ENCODE data around the gene ZPBP.
"Not testable (repeated sequence)": the region's sequence is repeated elsewhere in the genome, so short reads cannot be mapped to it uniquely, and the experiment has no call there.

The ZPBP gene

GRCh38 chr7:50069613-50070012, 23.4 kb downstream of the ZPBP start:
- Mint-ChIP-seq H3K9me3 (peaks cover 20 to 24% of the 10 kb centered on the region in 2 donors), H3K27me3 (no peaks in the 10 kb centered on the region), H3K4me1 (peaks cover 22% of the 10 kb centered on the region), H3K27ac (peak overlapping the region; percentile 0 to 67), H3K4me3 (peak overlapping the region; percentile 78)
- peak; percentile 93 for ATAC-seq
- peak; percentile 12 to 51 for DNase-seq

GRCh38 chr7:50068850-50069551, 24.0 kb downstream of the ZPBP start:
- Mint-ChIP-seq H3K27ac (peak overlapping the region; percentile 67 to 95), H3K9me3 (peaks cover 14 to 22% of the 10 kb centered on the region in 2 donors), H3K27me3 (no peaks in the 10 kb centered on the region), H3K4me3 (peak overlapping the region; percentile 78), H3K4me1 (peaks cover 22% of the 10 kb centered on the region)
- ATAC-seq = peak; percentile 74
- DNase-seq = peak; percentile 30

- H3K27ac Mint-ChIP-seq = no peak overlapping the region
- H3K4me1 Mint-ChIP-seq = peaks cover 22% of the 10 kb centered on the region
- DNase-seq (peak; percentile 13 to 19), ATAC-seq (peak; percentile 58)
- peaks cover 7 to 20% of the 10 kb centered on the region in 2 donors for H3K9me3 Mint-ChIP-seq
- no peaks in the 10 kb centered on the region for H3K27me3 Mint-ChIP-seq
- H3K4me3 Mint-ChIP-seq = no peak overlapping the region
Observed at GRCh38 chr7:50068026-50068425, 25.0 kb downstream of the ZPBP start.

GRCh38 chr7:50062951-50063350, 30.1 kb downstream of the ZPBP start:
- ATAC-seq (no peak), DNase-seq (no peak)
- peaks cover 7 to 17% of the 10 kb centered on the region in 2 donors for H3K9me3 Mint-ChIP-seq
- no peaks in the 10 kb centered on the region for H3K4me1 Mint-ChIP-seq
- H3K27me3 Mint-ChIP-seq = no peaks in the 10 kb centered on the region
- H3K4me3 Mint-ChIP-seq = no peak overlapping the region
- no peak overlapping the region for H3K27ac Mint-ChIP-seq

GRCh38 chr7:50056131-50056530, 36.9 kb downstream of the ZPBP start:
- H3K9me3 Mint-ChIP-seq = no peaks in the 10 kb centered on the region
- H3K27me3 Mint-ChIP-seq = peaks cover 6% of the 10 kb centered on the region
- H3K4me3 Mint-ChIP-seq = no peak overlapping the region
- DNase-seq (no peak), ATAC-seq (no peak)
- H3K27ac Mint-ChIP-seq = no peak overlapping the region
- no peaks in the 10 kb centered on the region for H3K4me1 Mint-ChIP-seq

- Mint-ChIP-seq H3K4me1 (no peaks in the 10 kb centered on the region), H3K4me3 (no peak overlapping the region), H3K27me3 (peaks cover 21% of the 10 kb centered on the region), H3K27ac (no peak overlapping the region), H3K9me3 (peaks cover 20% of the 10 kb centered on the region in 2 donors)
- no peak for DNase-seq
- no peak for ATAC-seq
Observed at GRCh38 chr7:50047716-50048115, 45.3 kb downstream of the ZPBP start.

GRCh38 chr7:50041165-50041564, 51.9 kb downstream of the ZPBP start:
- not testable (repeated sequence) for DNase-seq, H3K4me1 Mint-ChIP-seq, ATAC-seq, H3K27ac Mint-ChIP-seq, H3K4me3 Mint-ChIP-seq
- H3K27me3 Mint-ChIP-seq = peaks cover 34% of the 10 kb centered on the region
- peaks cover 12 to 14% of the 10 kb centered on the region in 2 donors for H3K9me3 Mint-ChIP-seq

- Mint-ChIP-seq H3K4me3 (no peak overlapping the region), H3K27me3 (peaks cover 34% of the 10 kb centered on the region), H3K27ac (no peak overlapping the region), H3K4me1 (no peaks in the 10 kb centered on the region), H3K9me3 (no peaks in the 10 kb centered on the region)
- DNase-seq (no peak), ATAC-seq (no peak)
Observed at GRCh38 chr7:50037086-50037485, 56.0 kb downstream of the ZPBP start.

GRCh38 chr7:50022991-50023390, 70.1 kb downstream of the ZPBP start:
- Mint-ChIP-seq H3K9me3 (no peaks in the 10 kb centered on the region), H3K4me3 (no peak overlapping the region), H3K27ac (no peak overlapping the region), H3K4me1 (no peaks in the 10 kb centered on the region), H3K27me3 (peaks cover 44% of the 10 kb centered on the region)
- DNase-seq = no peak
- no peak for ATAC-seq

- no peak for ATAC-seq
- no peaks in the 10 kb centered on the region for H3K9me3 Mint-ChIP-seq
- DNase-seq = no peak
- H3K27me3 Mint-ChIP-seq = peaks cover 40% of the 10 kb centered on the region
- H3K4me1 Mint-ChIP-seq = no peaks in the 10 kb centered on the region
- H3K4me3 Mint-ChIP-seq = no peak overlapping the region
- H3K27ac Mint-ChIP-seq = no peak overlapping the region
Observed at GRCh38 chr7:50022451-50022850, 70.6 kb downstream of the ZPBP start.

- Mint-ChIP-seq H3K9me3 (no peaks in the 10 kb centered on the region), H3K4me1 (no peaks in the 10 kb centered on the region), H3K27me3 (no peaks in the 10 kb centered on the region), H3K4me3 (no peak overlapping the region), H3K27ac (no peak overlapping the region)
- DNase-seq (no peak), ATAC-seq (no peak)
Observed at GRCh38 chr7:49995681-49996080, 97.4 kb downstream of the ZPBP start.

- ATAC-seq (no peak), DNase-seq (no peak)
- H3K4me3 Mint-ChIP-seq = no peak overlapping the region
- peak overlapping the region in 1 of 2 donors; percentile 65 for H3K27ac Mint-ChIP-seq
- peaks cover 11 to 14% of the 10 kb centered on the region in 2 donors for H3K9me3 Mint-ChIP-seq
- H3K27me3 Mint-ChIP-seq = no peaks in the 10 kb centered on the region
- H3K4me1 Mint-ChIP-seq = no peaks in the 10 kb centered on the region
Observed at GRCh38 chr7:49986191-49986590, 106.9 kb downstream of the ZPBP start.

GRCh38 chr7:49980465-49980864, 112.6 kb downstream of the ZPBP start:
- Mint-ChIP-seq H3K4me3 (no peak overlapping the region), H3K27ac (no peak overlapping the region), H3K27me3 (no peaks in the 10 kb centered on the region), H3K9me3 (no peaks in the 10 kb centered on the region), H3K4me1 (no peaks in the 10 kb centered on the region)
- ATAC-seq (peak; percentile 74), DNase-seq (peak in 1 of 2 donors; percentile 38)

GRCh38 chr7:49976238-49976637, 116.8 kb downstream of the ZPBP start:
- H3K4me1 Mint-ChIP-seq = no peaks in the 10 kb centered on the region
- DNase-seq = no peak
- ATAC-seq = no peak
- no peak overlapping the region for H3K27ac Mint-ChIP-seq
- H3K27me3 Mint-ChIP-seq = no peaks in the 10 kb centered on the region
- no peaks in the 10 kb centered on the region for H3K9me3 Mint-ChIP-seq
- no peak overlapping the region for H3K4me3 Mint-ChIP-seq

GRCh38 chr7:49974035-49974434, 119.0 kb downstream of the ZPBP start:
- DNase-seq (no peak), ATAC-seq (no peak)
- H3K27ac Mint-ChIP-seq = no peak overlapping the region
- no peaks in the 10 kb centered on the region for H3K27me3 Mint-ChIP-seq
- H3K4me1 Mint-ChIP-seq = no peaks in the 10 kb centered on the region
- H3K4me3 Mint-ChIP-seq = no peak overlapping the region
- no peaks in the 10 kb centered on the region for H3K9me3 Mint-ChIP-seq

GRCh38 chr7:49937608-49938007, 155.4 kb downstream of the ZPBP start:
- Mint-ChIP-seq H3K27me3 (no peaks in the 10 kb centered on the region), H3K9me3 (peaks cover 4 to 5% of the 10 kb centered on the region in 2 donors), H3K4me1 (no peaks in the 10 kb centered on the region), H3K4me3 (no peak overlapping the region), H3K27ac (no peak overlapping the region)
- DNase-seq = no peak
- ATAC-seq = no peak

GRCh38 chr7:49931627-49932026, 161.4 kb downstream of the ZPBP start:
- ATAC-seq = no peak
- Mint-ChIP-seq H3K9me3 (peaks cover 7 to 30% of the 10 kb centered on the region in 2 donors), H3K27ac (peak overlapping the region in 1 of 2 donors; percentile 35), H3K4me3 (no peak overlapping the region), H3K27me3 (no peaks in the 10 kb centered on the region), H3K4me1 (no peaks in the 10 kb centered on the region)
- no peak for DNase-seq
